C4-2B (cell line): Measurements from ENCODE around the gene NKTR.
A peak's percentile ranks its signal among the peaks of the same experiment; 100 is the strongest.

ENCODE experiments used
- ZFX ChIP-seq: fragments of 450-650 bp; IDR thresholded peaks from 2 replicates; pipeline ENCODE4 v1.6.1; 2017
- TF ChIP-seq, protein P1 (sequence below): fragments of 450-650 bp; conservative IDR thresholded peaks from 2 replicates; pipeline ENCODE4 v1.5.1; 2017; ENCODE audit warnings: mild to moderate bottlenecking

DNA sequence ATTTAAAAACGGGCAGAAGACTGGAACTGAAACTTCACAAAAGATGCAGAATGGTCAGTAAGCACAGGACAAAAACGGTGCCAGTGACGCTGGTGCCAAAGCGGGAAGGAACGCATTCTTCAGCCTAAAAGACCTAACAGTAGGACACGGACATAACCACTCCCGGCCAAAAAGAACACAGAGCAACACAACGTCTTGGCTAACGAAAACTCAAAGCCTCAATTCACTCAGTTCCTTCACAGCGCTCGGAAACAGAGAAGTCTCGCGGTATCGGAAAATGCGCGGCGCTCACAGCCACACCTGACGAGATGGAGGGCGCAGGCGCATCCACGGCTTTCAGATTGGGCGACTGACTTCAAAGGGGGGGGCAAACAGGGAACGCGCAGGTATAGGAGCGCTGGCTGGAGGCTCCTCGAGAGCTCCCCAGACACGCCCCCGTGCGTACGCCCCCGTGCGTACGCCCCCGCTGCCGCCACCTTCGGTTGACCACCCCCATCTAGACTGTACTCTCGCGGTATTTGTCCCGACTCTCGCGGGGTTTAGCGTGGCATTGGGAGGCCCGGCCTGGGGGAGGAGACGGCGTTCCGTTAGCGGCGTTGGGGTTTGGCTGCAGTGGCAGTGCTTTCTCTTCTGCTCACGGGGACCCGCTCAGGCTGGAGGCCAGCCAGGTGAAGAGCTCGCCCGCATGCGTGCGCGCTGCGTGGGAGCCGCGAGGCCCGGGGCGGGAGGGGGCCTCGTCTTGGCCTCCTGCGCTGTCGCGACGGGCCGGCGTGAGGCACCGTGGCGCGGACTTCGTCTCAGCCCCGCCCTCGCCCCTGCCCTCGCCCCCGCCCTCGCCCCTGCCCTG is at the start of gene NKTR:
- TF ChIP-seq, protein P1, sequence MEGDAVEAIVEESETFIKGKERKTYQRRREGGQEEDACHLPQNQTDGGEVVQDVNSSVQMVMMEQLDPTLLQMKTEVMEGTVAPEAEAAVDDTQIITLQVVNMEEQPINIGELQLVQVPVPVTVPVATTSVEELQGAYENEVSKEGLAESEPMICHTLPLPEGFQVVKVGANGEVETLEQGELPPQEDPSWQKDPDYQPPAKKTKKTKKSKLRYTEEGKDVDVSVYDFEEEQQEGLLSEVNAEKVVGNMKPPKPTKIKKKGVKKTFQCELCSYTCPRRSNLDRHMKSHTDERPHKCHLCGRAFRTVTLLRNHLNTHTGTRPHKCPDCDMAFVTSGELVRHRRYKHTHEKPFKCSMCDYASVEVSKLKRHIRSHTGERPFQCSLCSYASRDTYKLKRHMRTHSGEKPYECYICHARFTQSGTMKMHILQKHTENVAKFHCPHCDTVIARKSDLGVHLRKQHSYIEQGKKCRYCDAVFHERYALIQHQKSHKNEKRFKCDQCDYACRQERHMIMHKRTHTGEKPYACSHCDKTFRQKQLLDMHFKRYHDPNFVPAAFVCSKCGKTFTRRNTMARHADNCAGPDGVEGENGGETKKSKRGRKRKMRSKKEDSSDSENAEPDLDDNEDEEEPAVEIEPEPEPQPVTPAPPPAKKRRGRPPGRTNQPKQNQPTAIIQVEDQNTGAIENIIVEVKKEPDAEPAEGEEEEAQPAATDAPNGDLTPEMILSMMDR, result no peak
- TF ChIP-seq ZFX, result peak; percentile 77
